PFSK-1 (cell line): ENCODE data around the gene PLA2G5.

Experiments
- FOXP2 ChIP-seq: optimal IDR thresholded peaks from 2 replicates; pipeline ENCODE3; 2011; ENCODE audit warnings: borderline replicate concordance, control low read depth, inconsistent platforms; ENCODE audit not compliant: insufficient read depth; ENCODE audit errors: extremely low read length, extremely low read depth
- POLR2AphosphoS5 ChIP-seq: IDR thresholded peaks from 2 replicates; pipeline ENCODE4 v1.6.1; 2012; ENCODE audit warnings: low read depth, mild to moderate bottlenecking, control low read depth, low read length, moderate library complexity
- SIN3A ChIP-seq: IDR thresholded peaks from 2 replicates; pipeline ENCODE4 v1.6.1; 2012; ENCODE audit warnings: mild to moderate bottlenecking, low read length, moderate library complexity, borderline replicate concordance; ENCODE audit not compliant: insufficient read depth
- TAF1 ChIP-seq: IDR thresholded peaks from 2 replicates; pipeline ENCODE4 v1.6.1; 2012; ENCODE audit warnings: low read length, control low read depth, borderline replicate concordance; ENCODE audit not compliant: insufficient read depth
- TF ChIP-seq, protein P1 (sequence below), 2 experiments: IDR thresholded peaks; 2 replicates each; pipeline versions ENCODE4 v1.6.1 to v1.8.0; 2011 to 2012; ENCODE audit warnings: low read depth in 2 of 2, low read length in 2 of 2, control low read depth in 1 of 2, inconsistent platforms in 1 of 2, mild to moderate bottlenecking in 1 of 2, moderate library complexity in 1 of 2; ENCODE audit not compliant: insufficient read depth in 1 of 2

DNA sequence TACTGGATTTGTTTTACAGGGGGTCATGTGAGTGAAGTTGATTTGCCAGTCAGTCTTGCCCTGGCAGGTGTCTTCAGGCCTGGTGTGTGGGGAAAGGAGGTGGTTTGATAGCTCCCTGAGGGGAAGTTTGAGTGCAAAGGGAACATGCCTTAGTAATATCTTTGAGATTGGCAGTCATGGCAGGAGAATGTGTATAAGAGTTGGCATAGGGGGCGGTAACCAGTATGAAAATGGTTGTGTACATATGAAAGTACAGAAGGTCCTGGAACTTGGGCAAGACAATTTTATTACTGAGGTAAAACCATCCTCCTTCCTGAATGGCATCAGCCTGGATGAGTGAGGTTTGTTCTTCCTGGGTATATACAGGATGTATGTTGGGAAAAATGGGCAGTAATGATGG lies 37.6 kb upstream of the PLA2G5 start:
- TF ChIP-seq POLR2AphosphoS5 (no peak), SIN3A (no peak), TAF1 (no peak), FOXP2 (no peak)
- TF ChIP-seq, protein P1, sequence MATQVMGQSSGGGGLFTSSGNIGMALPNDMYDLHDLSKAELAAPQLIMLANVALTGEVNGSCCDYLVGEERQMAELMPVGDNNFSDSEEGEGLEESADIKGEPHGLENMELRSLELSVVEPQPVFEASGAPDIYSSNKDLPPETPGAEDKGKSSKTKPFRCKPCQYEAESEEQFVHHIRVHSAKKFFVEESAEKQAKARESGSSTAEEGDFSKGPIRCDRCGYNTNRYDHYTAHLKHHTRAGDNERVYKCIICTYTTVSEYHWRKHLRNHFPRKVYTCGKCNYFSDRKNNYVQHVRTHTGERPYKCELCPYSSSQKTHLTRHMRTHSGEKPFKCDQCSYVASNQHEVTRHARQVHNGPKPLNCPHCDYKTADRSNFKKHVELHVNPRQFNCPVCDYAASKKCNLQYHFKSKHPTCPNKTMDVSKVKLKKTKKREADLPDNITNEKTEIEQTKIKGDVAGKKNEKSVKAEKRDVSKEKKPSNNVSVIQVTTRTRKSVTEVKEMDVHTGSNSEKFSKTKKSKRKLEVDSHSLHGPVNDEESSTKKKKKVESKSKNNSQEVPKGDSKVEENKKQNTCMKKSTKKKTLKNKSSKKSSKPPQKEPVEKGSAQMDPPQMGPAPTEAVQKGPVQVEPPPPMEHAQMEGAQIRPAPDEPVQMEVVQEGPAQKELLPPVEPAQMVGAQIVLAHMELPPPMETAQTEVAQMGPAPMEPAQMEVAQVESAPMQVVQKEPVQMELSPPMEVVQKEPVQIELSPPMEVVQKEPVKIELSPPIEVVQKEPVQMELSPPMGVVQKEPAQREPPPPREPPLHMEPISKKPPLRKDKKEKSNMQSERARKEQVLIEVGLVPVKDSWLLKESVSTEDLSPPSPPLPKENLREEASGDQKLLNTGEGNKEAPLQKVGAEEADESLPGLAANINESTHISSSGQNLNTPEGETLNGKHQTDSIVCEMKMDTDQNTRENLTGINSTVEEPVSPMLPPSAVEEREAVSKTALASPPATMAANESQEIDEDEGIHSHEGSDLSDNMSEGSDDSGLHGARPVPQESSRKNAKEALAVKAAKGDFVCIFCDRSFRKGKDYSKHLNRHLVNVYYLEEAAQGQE (IDR thresholded peaks at IDR 0.05; ENCODE audit: insufficient read depth in 1 of 2, low read depth in 2 of 2, low read length in 2 of 2): no peak
